Nephron progenitor cell (in vitro differentiated cells): ENCODE data around the gene ZNF787.
A peak's percentile ranks its signal among the peaks of the same experiment; 100 is the strongest.

Source experiments
- DNase-seq: peaks from one replicate; pipeline ENCODE4 v3.0.0; 2021
- H3K27ac Mint-ChIP-seq: 2 replicates; pipeline ENCODE4 v1.8.0; 2021; ENCODE audit warnings: mild to moderate bottlenecking, moderate library complexity, mixed read lengths
- H3K27me3 Mint-ChIP-seq: 2 replicates; pipeline ENCODE4 v1.8.0; 2021; ENCODE audit warnings: mild to moderate bottlenecking, low read depth, mixed read lengths; ENCODE audit not compliant: poor library complexity
- H3K36me3 Mint-ChIP-seq: 2 replicates; pipeline ENCODE4 v1.8.0; 2021; ENCODE audit warnings: low read depth, mixed read lengths
- H3K4me1 Mint-ChIP-seq: 2 replicates; pipeline ENCODE4 v1.8.0; 2021; ENCODE audit warnings: mixed read lengths
- H3K4me3 Mint-ChIP-seq: 2 replicates; pipeline ENCODE4 v1.8.0; 2021; ENCODE audit warnings: mild to moderate bottlenecking, moderate library complexity, mixed read lengths
- H3K9me3 Mint-ChIP-seq: 2 replicates; pipeline ENCODE4 v1.8.0; 2021; ENCODE audit warnings: mild to moderate bottlenecking, moderate library complexity, mixed read lengths
- TF ChIP-seq, protein P1 (sequence below): fragments of 200-600 bp; sonication (generic); IDR thresholded peaks from 2 replicates; pipeline ENCODE4 v1.5.0; 2021; ENCODE audit warnings: antibody characterized with exemption

The ZNF787 gene

GRCh38 chr19:56117889-56118288 lies 3.2 kb downstream of the ZNF787 start:
- Mint-ChIP-seq H3K4me1 (peaks cover 52% of the 10 kb centered on the region), H3K27me3 (peaks cover 5% of the 10 kb centered on the region), H3K27ac (peak overlapping the region; percentile 59), H3K9me3 (no peaks in the 10 kb centered on the region), H3K4me3 (no peak overlapping the region), H3K36me3 (peaks cover 6% of the 10 kb centered on the region)
- TF ChIP-seq, protein P1, sequence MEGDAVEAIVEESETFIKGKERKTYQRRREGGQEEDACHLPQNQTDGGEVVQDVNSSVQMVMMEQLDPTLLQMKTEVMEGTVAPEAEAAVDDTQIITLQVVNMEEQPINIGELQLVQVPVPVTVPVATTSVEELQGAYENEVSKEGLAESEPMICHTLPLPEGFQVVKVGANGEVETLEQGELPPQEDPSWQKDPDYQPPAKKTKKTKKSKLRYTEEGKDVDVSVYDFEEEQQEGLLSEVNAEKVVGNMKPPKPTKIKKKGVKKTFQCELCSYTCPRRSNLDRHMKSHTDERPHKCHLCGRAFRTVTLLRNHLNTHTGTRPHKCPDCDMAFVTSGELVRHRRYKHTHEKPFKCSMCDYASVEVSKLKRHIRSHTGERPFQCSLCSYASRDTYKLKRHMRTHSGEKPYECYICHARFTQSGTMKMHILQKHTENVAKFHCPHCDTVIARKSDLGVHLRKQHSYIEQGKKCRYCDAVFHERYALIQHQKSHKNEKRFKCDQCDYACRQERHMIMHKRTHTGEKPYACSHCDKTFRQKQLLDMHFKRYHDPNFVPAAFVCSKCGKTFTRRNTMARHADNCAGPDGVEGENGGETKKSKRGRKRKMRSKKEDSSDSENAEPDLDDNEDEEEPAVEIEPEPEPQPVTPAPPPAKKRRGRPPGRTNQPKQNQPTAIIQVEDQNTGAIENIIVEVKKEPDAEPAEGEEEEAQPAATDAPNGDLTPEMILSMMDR: no peak
- no peak for DNase-seq

DNA sequence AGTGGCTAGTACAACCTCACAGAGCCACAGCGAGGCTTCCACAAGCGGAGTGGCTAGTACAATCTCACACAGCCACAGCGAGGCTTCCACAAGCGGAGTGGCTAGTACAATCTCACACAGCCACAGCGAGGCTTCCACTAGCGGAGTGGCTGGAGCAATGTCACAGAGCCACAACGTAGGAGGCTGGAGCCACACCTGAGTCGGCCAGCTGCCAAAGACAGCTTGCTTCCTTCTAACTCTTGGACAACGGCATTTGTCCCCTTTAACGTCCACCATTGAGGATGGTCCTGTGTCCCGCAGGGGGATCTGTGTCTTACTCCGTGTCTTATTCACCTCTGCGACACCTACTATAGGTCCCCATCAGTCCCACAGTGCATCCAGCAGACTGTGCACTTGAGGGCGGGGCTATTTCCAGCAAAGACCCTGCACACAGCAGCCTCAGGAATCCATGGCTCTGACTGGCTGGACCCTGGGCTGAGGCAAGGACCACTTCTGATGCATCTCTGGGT lies 3.7 kb downstream of the ZNF787 start:
- no peak for DNase-seq
- Mint-ChIP-seq H3K4me3 (no peak overlapping the region), H3K9me3 (no peaks in the 10 kb centered on the region), H3K36me3 (peaks cover 6% of the 10 kb centered on the region), H3K4me1 (peaks cover 56% of the 10 kb centered on the region), H3K27ac (peak overlapping the region; percentile 59), H3K27me3 (peaks cover 5% of the 10 kb centered on the region)
- TF ChIP-seq, protein P1: no peak

- Mint-ChIP-seq H3K4me3 (no peak overlapping the region), H3K27me3 (no peaks in the 10 kb centered on the region), H3K36me3 (peaks cover 6% of the 10 kb centered on the region), H3K27ac (no peak overlapping the region), H3K9me3 (no peaks in the 10 kb centered on the region), H3K4me1 (peaks cover 59% of the 10 kb centered on the region)
- TF ChIP-seq, protein P1: no peak
- DNase-seq: no peak
Observed at GRCh38 chr19:56116606-56117005, 4.5 kb downstream of the ZNF787 start.

DNA sequence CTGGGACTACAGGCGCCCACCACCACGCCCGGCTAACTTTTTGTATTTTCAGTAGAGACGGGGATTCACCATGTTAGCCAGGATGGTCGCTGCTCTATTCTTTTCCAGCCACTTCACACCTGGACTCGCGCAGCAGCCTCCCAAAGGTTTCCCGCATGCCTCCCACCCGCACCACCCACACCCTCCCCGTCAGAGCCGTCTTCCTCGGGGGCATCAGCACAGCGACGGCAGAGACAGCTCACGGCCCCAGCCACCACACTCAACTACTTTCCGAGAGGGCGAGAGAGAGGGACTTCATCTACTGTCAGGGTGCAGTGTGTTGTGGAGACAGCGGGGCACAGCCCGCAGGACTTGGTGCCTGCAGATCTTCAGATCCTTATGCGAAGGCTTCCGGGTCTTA lies 5.6 kb downstream of the ZNF787 start:
- no peak for DNase-seq

DNA sequence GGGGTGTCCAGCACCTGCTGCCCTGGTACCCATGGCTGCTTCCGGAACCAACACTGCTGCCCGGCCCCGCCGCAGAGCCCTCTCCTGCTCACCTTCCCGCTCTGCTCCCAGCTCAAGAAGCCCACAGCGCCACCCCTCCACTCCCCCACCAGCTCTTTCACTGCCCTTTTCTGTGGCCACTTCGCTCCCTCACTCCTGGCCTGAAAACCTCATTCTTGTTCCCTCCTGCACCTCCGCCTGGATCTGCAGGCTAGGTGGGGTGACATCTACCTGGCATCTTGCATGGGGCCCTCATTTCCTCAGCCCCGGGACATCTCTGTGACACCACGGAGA lies 6.4 kb downstream of the ZNF787 start:
- TF ChIP-seq, protein P1: no peak
- Mint-ChIP-seq H3K36me3 (peaks cover 6% of the 10 kb centered on the region), H3K27me3 (no peaks in the 10 kb centered on the region), H3K4me3 (peak overlapping the region; percentile 13), H3K27ac (peak overlapping the region; percentile 99), H3K4me1 (peaks cover 71% of the 10 kb centered on the region), H3K9me3 (no peaks in the 10 kb centered on the region)
- no peak for DNase-seq

More for the DNA sequence above, 5.6 kb downstream of the ZNF787 start:
- no peaks in the 10 kb centered on the region for H3K27me3 Mint-ChIP-seq
- H3K4me1 Mint-ChIP-seq: peaks cover 69% of the 10 kb centered on the region
- peaks cover 6% of the 10 kb centered on the region for H3K36me3 Mint-ChIP-seq
- H3K4me3 Mint-ChIP-seq: no peak overlapping the region
- TF ChIP-seq, protein P1: no peak
- H3K27ac Mint-ChIP-seq: peak overlapping the region; percentile 68
- H3K9me3 Mint-ChIP-seq: no peaks in the 10 kb centered on the region

DNA sequence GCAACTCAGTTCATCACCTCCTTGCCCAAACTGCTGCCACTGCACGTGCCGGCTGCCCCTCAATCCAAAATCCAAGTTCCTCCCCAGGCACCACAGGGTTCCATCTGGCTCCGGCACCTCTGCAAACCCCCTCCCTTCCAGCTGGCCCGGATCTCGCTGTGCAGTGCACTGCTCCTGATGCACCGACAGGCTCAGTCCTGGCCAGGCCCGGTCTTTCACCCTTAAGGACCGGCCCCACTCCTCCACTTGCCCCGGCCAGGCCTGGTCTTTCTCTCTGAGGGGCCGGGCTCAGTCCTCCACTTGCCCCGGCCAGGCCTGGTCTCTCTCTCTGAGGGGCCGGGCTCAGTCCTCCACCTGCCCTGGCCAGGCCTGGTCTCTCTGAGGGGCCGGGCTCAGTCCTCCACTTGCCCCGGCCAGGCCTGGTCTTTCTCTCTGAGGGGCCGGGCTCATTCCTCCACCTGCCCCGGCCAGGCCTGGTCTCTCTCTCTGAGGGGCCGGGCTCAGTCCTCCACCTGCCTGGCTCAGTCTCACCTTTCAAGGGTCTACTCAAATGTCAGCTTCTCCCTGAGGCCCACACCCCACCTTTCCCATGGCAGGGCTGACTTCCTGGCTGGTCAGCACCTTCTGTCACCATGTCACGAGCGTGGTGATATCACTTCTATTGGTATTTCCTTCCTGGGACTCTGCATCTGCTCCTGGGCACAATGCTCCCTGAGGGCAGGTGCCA lies 6.9 kb downstream of the ZNF787 start:
- H3K27me3 Mint-ChIP-seq: no peaks in the 10 kb centered on the region
- H3K27ac Mint-ChIP-seq: peak overlapping the region; percentile 99
- H3K9me3 Mint-ChIP-seq: no peaks in the 10 kb centered on the region
- no peak for DNase-seq
- peaks cover 67% of the 10 kb centered on the region for H3K4me1 Mint-ChIP-seq
- H3K4me3 Mint-ChIP-seq: no peak overlapping the region
- TF ChIP-seq, protein P1: no peak
- peaks cover 6% of the 10 kb centered on the region for H3K36me3 Mint-ChIP-seq
